Vagina (tissue), 2 donors: ENCODE measurements around the gene RERG. TPM values are rescaled to one million over a fixed set of nuclear protein-coding genes. Genes with fewer than 3 reads are reported as not detected.

Source experiments
- DNase-seq, 2 donors: peaks; one replicate each; pipeline ENCODE4 v3.0.0-alpha.2; 2017; ENCODE audit errors: extremely low spot score in 2 of 2
- H3K27ac ChIP-seq: fragments of 200-600 bp; sonication (generic); one replicate; pipeline ENCODE4 v1.5.1; 2019
- H3K27me3 ChIP-seq: fragments of 200-600 bp; sonication (generic); one replicate; pipeline ENCODE4 v1.5.1; 2019
- H3K36me3 ChIP-seq, 2 donors: fragments of 200-600 bp; sonication (generic); one replicate each; pipeline ENCODE4 v1.5.1; 2017 to 2019
- H3K4me1 ChIP-seq: fragments of 200-600 bp; sonication (generic); one replicate; pipeline ENCODE4 v1.5.1; 2019
- H3K4me3 ChIP-seq, 2 donors: fragments of 200-600 bp; sonication (generic); 1 replicate in 1 of 2; 2 replicates in 1 of 2; pipeline ENCODE4 v1.5.1; 2016 to 2019
- H3K9me3 ChIP-seq: fragments of 200-600 bp; sonication (generic); one replicate; pipeline ENCODE4 v1.5.1; 2019
- CTCF ChIP-seq, 3 experiments: fragments of 450-650 bp in 2 of 3; fragments of 200-600 bp in 1 of 3; sonication (generic) in 1 of 3; IDR thresholded peaks; one replicate each; pipeline ENCODE4 v1.5.1; 2017 to 2019; ENCODE audit warnings: antibody characterized with exemption in 3 of 3, mild to moderate bottlenecking in 2 of 3, moderate library complexity in 2 of 3
- POLR2A ChIP-seq, 2 donors: fragments of 450-650 bp; IDR thresholded peaks; one replicate each; pipeline ENCODE4 v1.6.1; 2017; ENCODE audit warnings: antibody characterized with exemption in 2 of 2, mild to moderate bottlenecking in 2 of 2, moderate library complexity in 2 of 2
- POLR2AphosphoS5 ChIP-seq, 2 donors: sonication (generic); formaldehyde crosslinking; IDR thresholded peaks; one replicate each; pipeline ENCODE4 v1.9.0; 2017; ENCODE audit warnings: antibody characterized with exemption in 2 of 2, mild to moderate bottlenecking in 2 of 2, low read depth in 1 of 2; ENCODE audit not compliant: insufficient read depth in 1 of 2
- intact Hi-C: fragments of 100-400 bp; cut with DNase I; formaldehyde crosslinking; loops from one replicate; pipeline ENCODE4 v1.15.1; 2023
- total RNA-seq: library from RNA; depleted of rRNA; stranded (reverse); fragments of >200 nt; gene quantifications from one replicate; pipeline ENCODE4 v1.2.3, GENCODE V29; 2016

Gene RERG
- total RNA-seq, 1 donor from 2014 or later = 31.9 TPM

DNA sequence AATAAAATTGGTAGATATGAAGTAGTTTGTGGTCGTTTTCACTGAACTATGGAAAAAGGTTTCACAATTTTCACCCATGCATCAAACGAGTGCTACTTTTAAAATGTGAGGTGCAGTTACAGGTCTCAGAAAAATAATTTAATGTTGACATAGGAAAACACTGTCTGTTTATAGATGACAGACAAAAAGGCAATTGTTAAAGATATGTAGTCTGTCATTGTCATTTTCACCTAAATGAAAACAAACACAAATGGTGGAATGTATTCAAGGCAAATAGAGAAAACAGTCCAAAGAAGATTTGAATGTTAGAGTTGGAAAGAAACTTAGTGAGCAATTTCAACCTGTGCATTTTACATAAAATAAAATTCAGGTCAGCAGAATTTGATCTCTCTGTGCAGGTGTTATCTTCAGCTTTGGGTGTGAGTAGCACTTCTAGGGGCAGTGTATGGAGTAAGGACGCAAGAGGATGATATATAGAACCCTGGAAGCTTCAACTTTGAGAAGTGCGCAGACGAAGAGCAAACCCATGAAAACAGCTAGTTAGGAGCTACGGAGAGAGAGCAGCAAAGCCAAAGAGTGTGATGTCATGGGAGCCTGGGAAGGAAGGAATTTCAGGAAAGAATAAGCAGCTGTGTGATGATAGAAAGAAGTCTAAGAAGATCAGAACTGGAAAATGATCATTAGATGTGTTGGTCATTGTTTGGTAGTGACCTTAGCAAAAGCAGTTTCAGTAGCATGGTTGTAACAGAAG is 6.2 kb downstream of the RERG start:
- Histone ChIP-seq H3K36me3 (no peaks in the 10 kb centered on the region), H3K4me3 (no peak overlapping the region), H3K27ac (peak overlapping the region; percentile 9), H3K27me3 (no peaks in the 10 kb centered on the region), H3K9me3 (no peaks in the 10 kb centered on the region), H3K4me1 (peaks cover 34% of the 10 kb centered on the region)
- no peak for DNase-seq
- no peak for TF ChIP-seq POLR2A (IDR thresholded peaks at IDR 0.05)
- no peak for TF ChIP-seq CTCF (IDR thresholded peaks at IDR 0.05)
- no peak for TF ChIP-seq POLR2AphosphoS5 (IDR thresholded peaks at IDR 0.05; ENCODE audit: insufficient read depth in 1 of 2, low read depth in 1 of 2)
- intact Hi-C loops = no loop called here

DNA sequence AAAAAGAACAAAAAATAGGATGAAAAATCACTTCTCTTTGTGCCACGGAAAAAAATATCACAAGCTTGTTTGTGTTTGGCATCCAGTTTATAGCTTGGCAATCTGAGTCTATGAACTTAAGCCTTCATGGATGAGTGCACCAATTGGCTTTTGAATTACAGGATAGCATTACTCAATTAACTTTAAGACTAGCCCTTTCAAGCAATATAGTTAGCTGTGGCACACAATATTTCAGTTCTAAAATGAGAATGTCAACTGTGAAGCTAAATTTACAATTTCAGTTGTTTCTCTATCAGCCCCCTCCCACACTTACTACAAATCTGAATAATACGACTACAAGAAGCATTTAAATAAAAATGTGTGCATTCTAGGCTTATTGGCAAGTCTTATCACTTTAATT is 8.3 kb downstream of the RERG start:
- H3K4me3 ChIP-seq = no peak overlapping the region

GRCh38 chr12:15209782-15210181 is 11.4 kb downstream of the RERG start:
- no peak for DNase-seq
- Histone ChIP-seq H3K27ac (peak overlapping the region; percentile 48), H3K4me3 (no peak overlapping the region), H3K36me3 (no peaks in the 10 kb centered on the region), H3K27me3 (no peaks in the 10 kb centered on the region), H3K9me3 (no peaks in the 10 kb centered on the region), H3K4me1 (peaks cover 41% of the 10 kb centered on the region)
- intact Hi-C loops = loop anchor here (5.0 kb wide), 1 partner anchor 52 kb away; no protein-coding TSS in a partner anchor
- TF ChIP-seq CTCF (IDR thresholded peaks at IDR 0.05) (no peak), POLR2AphosphoS5 (IDR thresholded peaks at IDR 0.05; ENCODE audit: insufficient read depth in 1 of 2, low read depth in 1 of 2) (peak; percentile 3 to 72), POLR2A (IDR thresholded peaks at IDR 0.05) (no peak)

More for the DNA sequence above, 8.3 kb downstream of the RERG start:
- Histone ChIP-seq H3K36me3 (no peaks in the 10 kb centered on the region), H3K9me3 (no peaks in the 10 kb centered on the region), H3K4me1 (peaks cover 42% of the 10 kb centered on the region), H3K27me3 (no peaks in the 10 kb centered on the region), H3K27ac (no peak overlapping the region)
- intact Hi-C loops = no loop called here
- no peak for DNase-seq
- no peak for TF ChIP-seq POLR2AphosphoS5 (IDR thresholded peaks at IDR 0.05; ENCODE audit: insufficient read depth in 1 of 2, low read depth in 1 of 2)
- no peak for TF ChIP-seq CTCF (IDR thresholded peaks at IDR 0.05)
- TF ChIP-seq POLR2A (IDR thresholded peaks at IDR 0.05) = no peak

DNA sequence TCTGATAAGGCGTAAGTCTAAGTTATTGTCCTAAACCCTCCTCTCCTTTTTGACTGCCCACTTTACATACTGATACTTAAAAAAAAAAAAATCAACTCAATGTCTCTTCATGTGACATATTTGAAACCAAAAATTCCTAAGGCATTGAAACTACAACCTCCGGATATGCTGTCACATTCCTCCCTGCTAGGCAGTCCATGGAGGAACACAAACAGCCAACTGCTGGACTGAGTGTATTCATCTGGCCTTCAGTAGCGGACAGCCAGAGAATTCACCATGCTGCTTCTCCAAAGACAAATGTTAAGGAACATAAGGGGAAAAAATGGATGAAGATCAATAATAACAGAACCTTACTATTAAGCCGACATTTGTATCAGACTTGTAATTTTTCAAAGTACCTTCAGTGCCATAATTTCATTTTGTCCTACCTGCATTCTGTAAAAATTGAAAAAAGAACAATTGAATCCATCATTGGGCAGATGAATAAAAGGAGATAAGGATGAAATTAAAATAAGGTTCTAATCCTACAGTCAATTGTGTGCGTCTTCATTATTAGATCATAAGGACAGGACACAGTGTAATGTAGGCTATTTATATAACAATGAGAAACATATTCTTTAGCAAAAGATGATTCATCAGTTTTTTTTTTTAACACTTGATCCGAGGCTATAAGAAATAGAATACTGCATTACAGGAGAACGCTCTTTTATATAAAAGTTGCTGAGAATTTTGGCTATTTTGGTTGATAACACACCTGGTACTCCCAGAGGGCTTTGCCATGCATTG is 12.2 kb downstream of the RERG start:
- Histone ChIP-seq H3K27me3 (no peaks in the 10 kb centered on the region), H3K36me3 (no peaks in the 10 kb centered on the region), H3K4me3 (no peak overlapping the region), H3K4me1 (peaks cover 39% of the 10 kb centered on the region), H3K27ac (peak overlapping the region; percentile 48), H3K9me3 (no peaks in the 10 kb centered on the region)
- intact Hi-C loops = loop anchor here (5.0 kb wide), 1 partner anchor 52 kb away; no protein-coding TSS in a partner anchor
- DNase-seq = no peak
- no peak for TF ChIP-seq POLR2A (IDR thresholded peaks at IDR 0.05)
- peak in 1 of 2 donors; percentile 6 for TF ChIP-seq POLR2AphosphoS5 (IDR thresholded peaks at IDR 0.05; ENCODE audit: insufficient read depth in 1 of 2, low read depth in 1 of 2)

GRCh38 chr12:15208140-15208539 is 13.1 kb downstream of the RERG start:
- H3K4me1 ChIP-seq = peaks cover 29% of the 10 kb centered on the region
- intact Hi-C loops = loop anchor here (5.0 kb wide), 1 partner anchor 51 kb away; no protein-coding TSS in a partner anchor
- TF ChIP-seq POLR2A (IDR thresholded peaks at IDR 0.05) = no peak
- TF ChIP-seq CTCF (IDR thresholded peaks at IDR 0.05) = peak in 1 of 3 experiments; percentile 11

More at GRCh38 chr12:15208140-15208539, 13.1 kb downstream of the RERG start:
- Histone ChIP-seq H3K9me3 (no peaks in the 10 kb centered on the region), H3K27ac (peak overlapping the region; percentile 38), H3K36me3 (no peaks in the 10 kb centered on the region), H3K27me3 (no peaks in the 10 kb centered on the region), H3K4me3 (no peak overlapping the region)
- DNase-seq = no peak
